ENCODE measurements around the gene FAM210A.

Gene FAM210A

DNA sequence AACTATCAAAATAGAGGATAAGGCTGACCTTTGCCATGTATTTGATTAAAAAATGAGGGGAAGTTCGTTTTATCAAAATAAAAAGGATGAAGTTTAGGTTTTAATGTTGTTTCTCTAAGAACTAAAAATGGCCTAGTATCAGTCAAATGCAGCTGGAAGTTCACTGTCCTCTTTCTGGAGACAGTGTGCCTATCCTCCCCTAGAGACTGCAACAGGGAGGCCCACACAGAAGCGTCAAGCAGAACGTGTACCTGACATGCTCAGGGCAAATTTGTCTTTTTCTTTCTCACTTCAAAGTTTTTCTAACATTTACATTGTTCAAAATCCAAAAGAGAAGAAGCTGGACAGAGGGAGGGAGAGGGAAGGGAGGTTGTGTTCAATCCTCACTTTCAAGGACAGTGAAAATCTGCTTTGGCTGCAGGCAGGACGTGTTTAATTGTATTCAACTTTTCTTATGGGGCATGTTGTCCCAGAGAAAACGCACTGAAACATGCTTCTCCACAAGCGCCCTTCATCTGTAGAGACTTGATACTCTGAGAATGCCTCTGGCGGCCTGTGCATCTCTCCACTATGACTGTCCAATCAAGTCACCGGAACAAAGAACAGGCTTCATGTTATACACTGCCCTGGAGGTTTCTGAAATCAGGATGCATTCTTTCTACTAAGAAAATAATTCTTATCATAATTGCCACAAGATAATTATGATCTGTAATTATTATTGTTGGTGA is 65.1 kb downstream of the FAM210A start:
- no peaks in the 10 kb centered on the region for H3K4me1 ChIP-seq (ENCODE audit: insufficient read depth, low read length)
- H3K36me3 ChIP-seq (ENCODE audit: insufficient read depth, low read length), result no peaks in the 10 kb centered on the region
- H3K9ac ChIP-seq (ENCODE audit: low read length), result no peak overlapping the region
- no peak overlapping the region for H3K27ac ChIP-seq (ENCODE audit: low read depth, low read length)
- H3K27me3 ChIP-seq (ENCODE audit: control insufficient read depth in 1 of 2, insufficient read depth in 2 of 2, low read length in 2 of 2), result no peaks in the 10 kb centered on the region
- no peaks in the 10 kb centered on the region for H3K9me3 ChIP-seq (ENCODE audit: low read length)
- no peak overlapping the region for H3K4me3 ChIP-seq (ENCODE audit: low read depth in 1 of 2, low read length in 2 of 2)

DNA sequence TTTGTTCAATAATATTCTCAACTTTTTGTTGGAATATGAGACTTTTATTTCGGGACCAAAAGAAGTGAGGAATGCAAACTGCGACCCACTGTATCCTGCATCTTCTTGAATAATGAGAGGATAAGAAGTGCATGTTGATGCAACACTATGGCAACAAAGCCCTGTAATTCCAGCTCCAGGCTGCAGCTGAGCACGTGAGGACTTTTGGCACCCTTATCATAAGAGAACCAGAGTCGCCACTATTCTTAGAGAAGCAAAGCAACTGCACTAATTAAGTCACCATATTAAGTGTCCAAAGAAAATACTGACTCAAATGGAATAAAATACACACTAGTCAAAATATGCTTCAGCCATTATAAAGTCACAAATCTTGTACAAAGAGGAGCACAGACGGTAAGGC is 65.8 kb downstream of the FAM210A start:
- no peak overlapping the region for H3K4me3 ChIP-seq (ENCODE audit: low read depth in 1 of 2, low read length in 2 of 2)
- no peak overlapping the region for H3K9ac ChIP-seq (ENCODE audit: low read length)
- H3K36me3 ChIP-seq (ENCODE audit: insufficient read depth, low read length), result no peaks in the 10 kb centered on the region
- no peak overlapping the region for H3K27ac ChIP-seq (ENCODE audit: low read depth, low read length)
- no peaks in the 10 kb centered on the region for H3K27me3 ChIP-seq (ENCODE audit: control insufficient read depth in 1 of 2, insufficient read depth in 2 of 2, low read length in 2 of 2)
- H3K9me3 ChIP-seq (ENCODE audit: low read length), result no peaks in the 10 kb centered on the region
- no peaks in the 10 kb centered on the region for H3K4me1 ChIP-seq (ENCODE audit: insufficient read depth, low read length)

DNA sequence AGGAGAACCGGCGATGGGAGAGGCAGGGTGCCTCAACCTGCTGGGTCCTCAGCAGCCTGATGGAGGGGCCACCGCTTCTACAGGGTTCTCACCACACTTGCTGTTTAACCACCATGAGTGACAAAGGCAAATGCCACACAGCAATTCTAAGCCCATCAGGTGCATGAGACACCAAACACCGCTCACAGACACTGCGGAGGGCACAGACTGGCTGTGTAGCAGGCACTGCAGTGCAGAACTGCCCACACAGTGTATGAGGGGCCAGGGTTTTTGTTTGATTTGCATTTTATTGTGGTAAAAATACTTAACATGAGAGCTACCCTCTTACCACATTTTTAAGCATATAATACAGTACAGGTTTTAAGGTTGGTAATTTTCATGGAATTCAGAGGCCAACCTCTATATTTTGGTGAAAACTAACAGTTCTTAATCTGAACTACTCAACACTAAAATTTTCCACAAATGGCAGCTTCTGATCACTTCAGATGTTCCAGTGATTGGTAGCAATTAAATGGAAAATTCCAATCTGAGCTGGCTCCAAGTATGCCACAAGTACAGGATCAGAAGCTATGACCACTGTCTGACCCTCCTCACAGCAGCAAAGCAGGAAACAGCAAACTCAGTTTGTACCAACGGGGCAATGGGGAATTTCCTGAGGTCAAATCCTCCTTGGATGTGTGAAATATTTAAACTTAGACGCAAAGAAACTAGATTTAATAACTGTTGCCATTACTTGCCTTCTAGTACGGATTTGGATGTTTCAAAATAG is 67.7 kb downstream of the FAM210A start:
- Histone ChIP-seq H3K27ac (ENCODE audit: low read depth, low read length) (no peak overlapping the region), H3K9me3 (ENCODE audit: low read length) (no peaks in the 10 kb centered on the region), H3K4me1 (ENCODE audit: insufficient read depth, low read length) (no peaks in the 10 kb centered on the region), H3K27me3 (ENCODE audit: control insufficient read depth in 1 of 2, insufficient read depth in 2 of 2, low read length in 2 of 2) (no peaks in the 10 kb centered on the region), H3K4me3 (ENCODE audit: low read depth in 1 of 2, low read length in 2 of 2) (no peak overlapping the region), H3K36me3 (ENCODE audit: insufficient read depth, low read length) (no peaks in the 10 kb centered on the region), H3K9ac (ENCODE audit: low read length) (no peak overlapping the region)

DNA sequence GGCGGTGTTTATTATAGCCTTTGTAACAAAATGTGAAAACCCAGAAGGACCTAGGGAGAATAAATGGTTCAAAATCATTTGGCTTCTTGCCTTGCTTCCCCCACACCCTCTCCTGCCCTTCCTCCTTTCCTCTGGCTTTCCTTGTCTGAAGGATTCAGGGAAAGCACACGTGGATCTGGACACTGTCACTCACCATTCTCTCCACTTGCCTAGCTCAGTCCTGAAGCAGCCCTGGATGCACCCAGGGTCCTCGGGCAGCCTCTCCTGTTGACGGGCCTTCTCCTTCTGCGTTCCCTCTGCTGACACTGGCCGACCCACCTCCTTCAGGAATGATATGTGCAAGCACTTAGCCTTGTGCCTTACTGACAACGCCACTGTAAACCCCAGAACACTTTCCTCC is 68.4 kb downstream of the FAM210A start:
- Histone ChIP-seq H3K27me3 (ENCODE audit: control insufficient read depth in 1 of 2, insufficient read depth in 2 of 2, low read length in 2 of 2) (no peaks in the 10 kb centered on the region), H3K9ac (ENCODE audit: low read length) (no peak overlapping the region), H3K36me3 (ENCODE audit: insufficient read depth, low read length) (no peaks in the 10 kb centered on the region), H3K4me3 (ENCODE audit: low read depth in 1 of 2, low read length in 2 of 2) (no peak overlapping the region), H3K4me1 (ENCODE audit: insufficient read depth, low read length) (no peaks in the 10 kb centered on the region), H3K9me3 (ENCODE audit: low read length) (no peaks in the 10 kb centered on the region), H3K27ac (ENCODE audit: low read depth, low read length) (no peak overlapping the region)

DNA sequence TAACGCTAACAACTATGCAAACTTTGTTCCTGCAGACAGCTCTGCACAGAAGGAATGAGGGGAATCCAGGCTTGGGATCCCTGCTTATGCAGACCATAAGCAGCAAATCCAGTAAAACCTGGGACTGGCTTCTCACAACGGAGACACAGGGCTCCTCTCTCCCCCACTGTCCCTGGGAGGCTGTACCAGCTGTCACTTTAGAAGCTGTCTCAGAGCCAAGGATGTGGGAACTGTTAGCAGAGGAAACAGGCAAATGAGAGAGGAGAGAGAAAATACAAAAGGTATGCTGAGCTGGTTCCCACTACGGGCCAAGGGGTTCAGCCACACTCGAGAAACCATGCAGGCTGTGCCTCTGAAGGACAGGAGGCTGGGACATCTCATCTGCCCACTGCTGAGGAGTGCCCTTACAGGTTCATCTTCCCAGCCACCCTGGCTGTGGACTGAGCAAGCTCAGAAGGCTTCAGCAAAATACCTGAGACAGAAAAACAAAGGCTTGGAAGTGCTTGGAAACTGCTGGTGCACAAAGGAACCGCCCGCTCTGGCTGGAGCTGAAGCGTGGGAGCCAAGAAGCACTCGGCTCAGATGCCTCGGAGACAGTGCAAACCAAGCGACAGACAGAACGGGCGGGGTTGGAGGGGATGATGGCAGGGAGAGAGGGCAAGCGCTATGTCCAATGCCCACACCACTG is 72.5 kb downstream of the FAM210A start:
- H3K4me1 ChIP-seq (ENCODE audit: insufficient read depth, low read length), result no peaks in the 10 kb centered on the region
- H3K9me3 ChIP-seq (ENCODE audit: low read length), result no peaks in the 10 kb centered on the region
- no peak overlapping the region for H3K27ac ChIP-seq (ENCODE audit: low read depth, low read length)
- no peak overlapping the region for H3K4me3 ChIP-seq (ENCODE audit: low read depth in 1 of 2, low read length in 2 of 2)
- H3K36me3 ChIP-seq (ENCODE audit: insufficient read depth, low read length), result no peaks in the 10 kb centered on the region
- H3K27me3 ChIP-seq (ENCODE audit: control insufficient read depth in 1 of 2, insufficient read depth in 2 of 2, low read length in 2 of 2), result no peaks in the 10 kb centered on the region
- H3K9ac ChIP-seq (ENCODE audit: low read length), result no peak overlapping the region

DNA sequence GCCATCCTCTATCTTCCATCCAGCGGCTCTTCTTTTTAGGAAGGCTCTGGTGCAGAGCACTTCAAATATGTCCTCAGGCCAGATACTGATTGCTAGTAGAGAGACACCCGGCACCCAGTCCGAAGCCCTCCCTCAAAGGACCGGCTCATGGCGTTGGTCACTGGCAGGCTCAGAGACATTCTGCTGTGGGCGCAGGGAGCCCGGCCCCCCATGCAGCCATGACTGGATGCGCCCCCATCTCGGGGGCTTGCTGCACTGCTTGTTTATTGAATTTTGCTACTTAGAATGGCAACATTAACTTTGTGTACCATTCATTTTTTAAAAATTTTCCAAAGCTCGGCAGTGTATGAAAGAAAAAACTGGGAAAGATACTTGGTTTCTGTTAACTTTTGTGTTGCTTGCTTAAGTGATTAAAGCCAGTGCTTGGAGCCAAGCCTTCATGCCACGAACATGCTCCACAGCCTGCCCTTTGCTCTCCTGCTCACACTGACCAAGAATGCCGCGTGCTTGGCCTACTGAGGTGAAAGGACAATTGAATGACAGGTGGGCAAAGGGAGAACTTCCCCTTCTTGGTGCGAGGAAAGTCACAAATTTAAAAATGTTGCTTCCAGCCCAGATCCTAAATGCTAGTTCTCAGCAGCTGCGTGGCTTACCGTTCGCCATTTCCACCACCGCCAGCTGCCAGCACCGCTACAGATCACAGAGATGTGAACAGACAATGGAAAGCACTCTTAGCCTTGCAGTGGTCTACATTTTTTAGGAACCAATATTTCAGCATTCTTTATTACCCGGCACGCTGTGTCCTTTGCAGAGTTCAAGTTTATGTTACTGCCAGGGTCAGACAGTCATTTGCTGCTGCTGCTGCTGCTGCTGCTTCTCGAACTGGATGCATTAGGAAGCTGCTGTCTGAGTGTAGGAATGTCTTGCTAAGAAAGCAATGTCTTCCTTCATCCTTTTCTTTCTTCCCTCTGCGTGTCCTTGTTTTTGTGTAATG is 76.7 kb downstream of the FAM210A start:
- Histone ChIP-seq H3K4me1 (ENCODE audit: insufficient read depth, low read length) (no peaks in the 10 kb centered on the region), H3K27ac (ENCODE audit: low read depth, low read length) (no peak overlapping the region), H3K36me3 (ENCODE audit: insufficient read depth, low read length) (peaks cover 7% of the 10 kb centered on the region), H3K4me3 (ENCODE audit: low read depth in 1 of 2, low read length in 2 of 2) (no peak overlapping the region), H3K9ac (ENCODE audit: low read length) (no peak overlapping the region), H3K9me3 (ENCODE audit: low read length) (no peaks in the 10 kb centered on the region), H3K27me3 (ENCODE audit: control insufficient read depth in 1 of 2, insufficient read depth in 2 of 2, low read length in 2 of 2) (no peaks in the 10 kb centered on the region)

DNA sequence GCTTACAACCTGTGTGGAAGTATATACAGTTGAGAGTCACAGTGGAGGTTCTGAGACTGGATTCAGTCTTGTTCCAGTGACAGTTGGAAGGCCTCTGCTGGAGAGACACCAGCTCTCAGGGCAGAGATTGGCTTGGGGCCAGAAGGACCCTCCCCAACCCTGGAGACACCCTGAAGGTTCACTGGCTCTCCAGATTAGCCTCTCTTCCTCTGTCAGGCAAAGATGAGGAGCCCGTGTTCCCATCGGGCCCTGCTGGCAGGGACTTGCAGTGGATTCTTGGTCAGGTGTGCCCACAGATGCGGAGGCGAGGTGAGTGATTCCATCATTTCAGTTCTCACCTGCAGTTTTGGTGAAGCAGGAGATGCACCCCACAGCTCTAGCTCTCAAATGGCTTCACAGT is 78.6 kb downstream of the FAM210A start:
- H3K9ac ChIP-seq (ENCODE audit: low read length), result no peak overlapping the region
- no peaks in the 10 kb centered on the region for H3K27me3 ChIP-seq (ENCODE audit: control insufficient read depth in 1 of 2, insufficient read depth in 2 of 2, low read length in 2 of 2)
- H3K4me1 ChIP-seq (ENCODE audit: insufficient read depth, low read length), result no peaks in the 10 kb centered on the region
- peaks cover 7% of the 10 kb centered on the region for H3K36me3 ChIP-seq (ENCODE audit: insufficient read depth, low read length)
- no peak overlapping the region for H3K27ac ChIP-seq (ENCODE audit: low read depth, low read length)
- H3K4me3 ChIP-seq (ENCODE audit: low read depth in 1 of 2, low read length in 2 of 2), result no peak overlapping the region
- no peaks in the 10 kb centered on the region for H3K9me3 ChIP-seq (ENCODE audit: low read length)

DNA sequence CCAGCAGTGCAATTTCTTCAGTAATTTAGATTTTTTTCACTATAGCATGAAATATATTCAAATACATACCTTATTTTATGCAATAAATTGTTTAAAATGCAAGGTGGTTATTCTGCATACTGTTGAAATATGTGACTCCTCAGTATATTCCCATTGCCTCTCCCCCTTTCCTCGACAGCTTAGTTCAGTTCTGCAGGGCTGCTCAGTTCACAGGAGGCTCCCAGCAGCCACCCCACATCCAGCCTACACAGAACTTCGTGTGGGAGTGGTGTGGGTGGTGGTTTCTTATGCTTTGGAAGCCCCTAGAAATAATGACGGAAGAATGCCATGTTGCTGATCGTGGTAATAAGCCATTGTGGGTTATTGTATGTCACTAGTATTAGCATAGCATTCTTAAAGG is 79.7 kb downstream of the FAM210A start:
- H3K4me1 ChIP-seq (ENCODE audit: insufficient read depth, low read length), result no peaks in the 10 kb centered on the region
- no peaks in the 10 kb centered on the region for H3K27me3 ChIP-seq (ENCODE audit: control insufficient read depth in 1 of 2, insufficient read depth in 2 of 2, low read length in 2 of 2)
- H3K27ac ChIP-seq (ENCODE audit: low read depth, low read length), result no peak overlapping the region
- peaks cover 7% of the 10 kb centered on the region for H3K36me3 ChIP-seq (ENCODE audit: insufficient read depth, low read length)
- H3K9ac ChIP-seq (ENCODE audit: low read length), result no peak overlapping the region
- no peak overlapping the region for H3K4me3 ChIP-seq (ENCODE audit: low read depth in 1 of 2, low read length in 2 of 2)
- H3K9me3 ChIP-seq (ENCODE audit: low read length), result no peaks in the 10 kb centered on the region

DNA sequence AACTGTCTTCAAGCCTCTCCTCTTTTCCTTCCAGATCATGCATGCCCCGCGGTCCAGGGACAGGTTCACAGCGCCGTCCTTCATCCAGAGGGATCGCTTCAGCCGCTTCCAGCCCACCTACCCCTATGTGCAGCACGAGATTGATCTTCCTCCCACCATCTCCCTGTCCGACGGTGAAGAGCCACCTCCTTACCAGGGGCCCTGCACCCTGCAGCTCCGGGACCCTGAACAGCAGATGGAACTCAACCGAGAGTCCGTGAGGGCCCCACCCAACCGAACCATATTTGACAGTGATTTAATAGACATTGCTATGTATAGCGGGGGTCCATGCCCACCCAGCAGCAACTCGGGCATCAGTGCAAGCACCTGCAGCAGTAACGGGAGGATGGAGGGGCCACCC is 81.3 kb downstream of the FAM210A start:
- Histone ChIP-seq H3K27me3 (ENCODE audit: control insufficient read depth in 1 of 2, insufficient read depth in 2 of 2, low read length in 2 of 2) (no peaks in the 10 kb centered on the region), H3K27ac (ENCODE audit: low read depth, low read length) (no peak overlapping the region), H3K36me3 (ENCODE audit: insufficient read depth, low read length) (peaks cover 7% of the 10 kb centered on the region), H3K9ac (ENCODE audit: low read length) (no peak overlapping the region), H3K4me1 (ENCODE audit: insufficient read depth, low read length) (peaks cover 4% of the 10 kb centered on the region), H3K9me3 (ENCODE audit: low read length) (no peaks in the 10 kb centered on the region), H3K4me3 (ENCODE audit: low read depth in 1 of 2, low read length in 2 of 2) (no peak overlapping the region)

DNA sequence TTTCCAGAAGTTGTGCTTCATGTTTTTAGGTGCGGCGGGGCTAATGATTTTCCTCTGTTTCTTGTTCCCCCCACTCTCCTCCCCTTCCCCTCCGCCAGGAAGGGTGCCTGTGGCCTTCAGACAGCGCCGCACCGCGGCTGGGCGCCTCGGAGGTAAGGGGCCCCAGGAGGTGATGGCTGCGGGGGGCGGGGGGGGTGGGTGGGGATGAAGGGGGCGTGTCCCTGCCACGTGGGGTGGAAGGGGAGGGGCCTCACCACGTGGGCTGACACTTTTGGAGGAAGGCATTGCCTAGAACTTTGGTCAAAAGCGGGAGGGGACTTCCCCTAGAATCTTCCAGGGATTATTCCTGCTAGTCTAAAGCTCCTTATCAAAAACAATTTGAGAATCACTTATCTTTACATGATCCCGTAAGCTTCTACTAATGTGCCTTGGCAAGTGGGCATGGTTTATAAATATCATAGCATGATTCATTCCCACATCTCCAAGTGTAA is 83.1 kb downstream of the FAM210A start:
- peaks cover 4% of the 10 kb centered on the region for H3K4me1 ChIP-seq (ENCODE audit: insufficient read depth, low read length)
- H3K9me3 ChIP-seq (ENCODE audit: low read length), result no peaks in the 10 kb centered on the region
- H3K27ac ChIP-seq (ENCODE audit: low read depth, low read length), result no peak overlapping the region
- H3K36me3 ChIP-seq (ENCODE audit: insufficient read depth, low read length), result peaks cover 7% of the 10 kb centered on the region
- no peaks in the 10 kb centered on the region for H3K27me3 ChIP-seq (ENCODE audit: control insufficient read depth in 1 of 2, insufficient read depth in 2 of 2, low read length in 2 of 2)
- H3K9ac ChIP-seq (ENCODE audit: low read length), result no peak overlapping the region
- no peak overlapping the region for H3K4me3 ChIP-seq (ENCODE audit: low read depth in 1 of 2, low read length in 2 of 2)

DNA sequence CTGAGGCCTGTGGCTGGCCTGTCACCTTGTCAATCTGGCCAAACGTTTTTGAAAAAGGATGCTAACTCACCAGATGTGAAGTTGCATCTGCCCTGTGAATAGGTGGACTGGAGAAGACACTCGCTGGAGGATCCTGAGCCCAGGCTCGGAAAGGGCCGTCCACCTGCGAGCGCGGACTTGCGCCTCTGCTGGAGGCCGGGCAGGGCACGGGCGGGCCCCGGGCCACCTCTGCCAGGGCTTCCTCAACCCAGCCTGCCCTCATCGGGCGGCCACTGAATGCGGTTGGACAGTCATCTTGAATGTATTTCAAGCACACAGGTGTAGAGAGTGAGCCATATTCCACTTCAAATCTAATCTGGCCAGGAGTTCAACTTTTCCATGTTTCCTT is 83.9 kb downstream of the FAM210A start:
- H3K27me3 ChIP-seq (ENCODE audit: control insufficient read depth in 1 of 2, insufficient read depth in 2 of 2, low read length in 2 of 2), result no peaks in the 10 kb centered on the region
- peaks cover 4% of the 10 kb centered on the region for H3K4me1 ChIP-seq (ENCODE audit: insufficient read depth, low read length)
- H3K36me3 ChIP-seq (ENCODE audit: insufficient read depth, low read length), result peaks cover 7% of the 10 kb centered on the region
- H3K9me3 ChIP-seq (ENCODE audit: low read length), result no peaks in the 10 kb centered on the region
- no peak overlapping the region for H3K4me3 ChIP-seq (ENCODE audit: low read depth in 1 of 2, low read length in 2 of 2)
- no peak overlapping the region for H3K9ac ChIP-seq (ENCODE audit: low read length)
- no peak overlapping the region for H3K27ac ChIP-seq (ENCODE audit: low read depth, low read length)
